ENCODE data around the gene CDCA5. TPM values are rescaled to one million over a fixed set of nuclear protein-coding genes. Genes with fewer than 3 reads are reported as not detected.

Gene CDCA5
- total RNA-seq, 1 experiment from 2014 or later, result 67.0 TPM

DNA sequence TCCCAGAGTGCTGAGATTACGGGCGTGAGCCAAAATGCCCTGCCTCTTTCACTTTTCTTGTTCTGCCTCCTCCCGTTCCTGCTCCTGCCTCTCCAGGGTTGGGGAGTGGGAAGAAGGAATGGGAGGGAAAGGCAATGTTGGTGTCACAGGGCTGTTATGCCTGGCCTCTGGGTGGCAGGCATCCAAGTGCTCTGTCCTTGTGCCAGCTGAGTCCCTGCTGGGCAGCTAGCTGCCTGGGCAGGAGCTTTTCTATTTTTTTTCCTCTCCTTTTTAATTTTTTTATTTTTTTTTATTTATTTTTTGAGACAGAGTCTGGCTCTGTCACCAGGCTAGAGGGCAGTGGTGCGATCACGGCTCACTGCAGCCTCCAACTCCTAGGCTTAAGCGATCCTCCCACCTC, 46.9 kb downstream of the CDCA5 start:
- intact Hi-C loops (cut with micrococcal nuclease; ENCODE audit: unreplicated experiment), result no loop called here
- H3K4me3 ChIP-seq (ENCODE audit: low read depth, low read length), result no peak overlapping the region
- H3K27me3 ChIP-seq (replicated peaks; ENCODE audit: control insufficient read depth, insufficient read depth, low read length), result no peaks in the 10 kb centered on the region
- Mint-ChIP-seq H3K4me3 (ENCODE audit: unreplicated experiment) (no peak overlapping the region), H3K27ac (ENCODE audit: unreplicated experiment) (no peak overlapping the region), H3K4me1 (ENCODE audit: low read depth, unreplicated experiment) (no peaks in the 10 kb centered on the region), H3K27me3 (ENCODE audit: insufficient read depth, unreplicated experiment) (no peaks in the 10 kb centered on the region), H3K36me3 (ENCODE audit: insufficient read depth, unreplicated experiment) (peaks cover 12% of the 10 kb centered on the region), H3K9me3 (ENCODE audit: unreplicated experiment) (no peaks in the 10 kb centered on the region)
- DNase-seq, result no peak
- TF ChIP-seq, protein P1, sequence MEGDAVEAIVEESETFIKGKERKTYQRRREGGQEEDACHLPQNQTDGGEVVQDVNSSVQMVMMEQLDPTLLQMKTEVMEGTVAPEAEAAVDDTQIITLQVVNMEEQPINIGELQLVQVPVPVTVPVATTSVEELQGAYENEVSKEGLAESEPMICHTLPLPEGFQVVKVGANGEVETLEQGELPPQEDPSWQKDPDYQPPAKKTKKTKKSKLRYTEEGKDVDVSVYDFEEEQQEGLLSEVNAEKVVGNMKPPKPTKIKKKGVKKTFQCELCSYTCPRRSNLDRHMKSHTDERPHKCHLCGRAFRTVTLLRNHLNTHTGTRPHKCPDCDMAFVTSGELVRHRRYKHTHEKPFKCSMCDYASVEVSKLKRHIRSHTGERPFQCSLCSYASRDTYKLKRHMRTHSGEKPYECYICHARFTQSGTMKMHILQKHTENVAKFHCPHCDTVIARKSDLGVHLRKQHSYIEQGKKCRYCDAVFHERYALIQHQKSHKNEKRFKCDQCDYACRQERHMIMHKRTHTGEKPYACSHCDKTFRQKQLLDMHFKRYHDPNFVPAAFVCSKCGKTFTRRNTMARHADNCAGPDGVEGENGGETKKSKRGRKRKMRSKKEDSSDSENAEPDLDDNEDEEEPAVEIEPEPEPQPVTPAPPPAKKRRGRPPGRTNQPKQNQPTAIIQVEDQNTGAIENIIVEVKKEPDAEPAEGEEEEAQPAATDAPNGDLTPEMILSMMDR (IDR thresholded peaks at IDR 0.05; ENCODE audit: insufficient read depth in 1 of 2, low read depth in 1 of 2, low read length in 1 of 2, severe bottlenecking in 1 of 2, unreplicated experiment in 1 of 2), result no peak
- no TSS peak for BruUV-seq (replicated peaks)
- H3K36me3 ChIP-seq (ENCODE audit: control insufficient read depth, insufficient read depth, low read length), result no peaks in the 10 kb centered on the region
- H3K4me1 ChIP-seq, result no peaks in the 10 kb centered on the region
- POLR2A ChIA-PET, result no interaction called here
- no peaks in the 10 kb centered on the region for H3K9me3 ChIP-seq
- CTCF ChIA-PET, result no interaction called here

DNA sequence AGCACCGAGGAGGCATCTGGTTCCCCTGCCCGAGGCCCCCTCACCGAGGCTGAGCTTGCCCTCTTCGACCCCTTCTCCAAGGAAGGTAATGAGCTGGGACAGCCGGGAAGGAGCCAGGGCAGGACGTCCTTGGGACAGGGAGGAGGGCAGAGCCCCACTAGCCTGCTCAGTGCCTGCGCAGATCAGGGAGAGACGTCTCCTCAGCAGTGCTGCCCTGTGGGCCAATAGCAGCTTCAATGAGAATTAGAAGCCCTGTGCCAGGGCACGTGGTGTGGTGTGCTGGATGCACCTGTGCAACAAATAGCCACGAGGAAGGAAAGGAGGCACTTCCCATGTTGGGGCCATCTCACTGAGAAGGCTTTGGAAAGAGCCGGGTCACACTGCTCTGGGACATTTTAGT, 48.3 kb downstream of the CDCA5 start:
- Mint-ChIP-seq H3K27ac (ENCODE audit: unreplicated experiment) (no peak overlapping the region), H3K4me3 (ENCODE audit: unreplicated experiment) (no peak overlapping the region), H3K27me3 (ENCODE audit: insufficient read depth, unreplicated experiment) (no peaks in the 10 kb centered on the region), H3K4me1 (ENCODE audit: low read depth, unreplicated experiment) (no peaks in the 10 kb centered on the region), H3K36me3 (ENCODE audit: insufficient read depth, unreplicated experiment) (peaks cover 6% of the 10 kb centered on the region), H3K9me3 (ENCODE audit: unreplicated experiment) (no peaks in the 10 kb centered on the region)
- Histone ChIP-seq H3K36me3 (ENCODE audit: control insufficient read depth, insufficient read depth, low read length) (no peaks in the 10 kb centered on the region), H3K4me3 (ENCODE audit: low read depth, low read length) (no peak overlapping the region), H3K27me3 (replicated peaks; ENCODE audit: control insufficient read depth, insufficient read depth, low read length) (no peaks in the 10 kb centered on the region), H3K4me1 (no peaks in the 10 kb centered on the region), H3K9me3 (no peaks in the 10 kb centered on the region)
- no TSS peak for BruUV-seq (replicated peaks)
- DNase-seq, result no peak
- CTCF ChIA-PET, result no interaction called here
- intact Hi-C loops (cut with micrococcal nuclease; ENCODE audit: unreplicated experiment), result no loop called here
- POLR2A ChIA-PET, result no interaction called here
- TF ChIP-seq, protein P1 (IDR thresholded peaks at IDR 0.05; ENCODE audit: insufficient read depth in 1 of 2, low read depth in 1 of 2, low read length in 1 of 2, severe bottlenecking in 1 of 2, unreplicated experiment in 1 of 2), result no peak

DNA sequence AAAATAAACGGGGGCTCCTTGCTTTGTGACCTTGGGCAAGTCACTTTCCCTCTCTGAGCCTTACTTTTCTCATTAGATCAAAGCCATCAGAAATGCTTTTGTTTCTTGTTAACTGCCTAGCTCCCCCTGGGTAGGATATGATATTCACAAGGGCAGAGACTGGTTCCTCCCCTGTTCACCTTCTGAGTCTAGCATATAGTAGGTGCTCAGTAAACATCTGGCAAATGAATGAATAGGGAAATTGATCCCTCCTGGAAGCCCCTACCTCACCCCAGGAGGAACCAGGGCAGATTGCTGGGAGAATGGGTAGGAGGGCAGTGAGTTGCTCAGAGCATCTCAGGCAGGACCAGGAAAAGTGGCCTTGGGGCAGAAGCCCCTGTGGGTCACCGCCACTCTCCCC, 49.4 kb downstream of the CDCA5 start:
- intact Hi-C loops (cut with micrococcal nuclease; ENCODE audit: unreplicated experiment), result no loop called here
- TF ChIP-seq, protein P1 (IDR thresholded peaks at IDR 0.05; ENCODE audit: insufficient read depth in 1 of 2, low read depth in 1 of 2, low read length in 1 of 2, severe bottlenecking in 1 of 2, unreplicated experiment in 1 of 2), result no peak
- Mint-ChIP-seq H3K27ac (ENCODE audit: unreplicated experiment) (no peak overlapping the region), H3K4me3 (ENCODE audit: unreplicated experiment) (no peak overlapping the region), H3K27me3 (ENCODE audit: insufficient read depth, unreplicated experiment) (no peaks in the 10 kb centered on the region), H3K9me3 (ENCODE audit: unreplicated experiment) (no peaks in the 10 kb centered on the region), H3K36me3 (ENCODE audit: insufficient read depth, unreplicated experiment) (no peaks in the 10 kb centered on the region), H3K4me1 (ENCODE audit: low read depth, unreplicated experiment) (no peaks in the 10 kb centered on the region)
- ChIA-PET CTCF (no interaction called here), POLR2A (no interaction called here)
- no peaks in the 10 kb centered on the region for H3K36me3 ChIP-seq (ENCODE audit: control insufficient read depth, insufficient read depth, low read length)
- no peak overlapping the region for H3K4me3 ChIP-seq (ENCODE audit: low read depth, low read length)
- BruUV-seq (replicated peaks), result no TSS peak
- no peak for DNase-seq
- no peaks in the 10 kb centered on the region for H3K9me3 ChIP-seq
- no peaks in the 10 kb centered on the region for H3K27me3 ChIP-seq (replicated peaks; ENCODE audit: control insufficient read depth, insufficient read depth, low read length)
- no peaks in the 10 kb centered on the region for H3K4me1 ChIP-seq
